Caco-2 (cell line): ENCODE results near the gene MLPH. TPM values are rescaled to one million over a fixed set of nuclear protein-coding genes. Genes with fewer than 3 reads are reported as not detected.

Source experiments
- BruUV-seq: library from RNA; stranded (reverse); fragments of 400-500 nt; replicated peaks from 2 replicates; lab custom pipeline; 2021; lab: Mats Ljungman, UMichigan
- CTCF ChIA-PET: fragments of 300-600 bp; sonication (Branson Sonifier 250); formaldehyde crosslinking; loops from one replicate; lab custom pipeline; 2022; ENCODE audit warnings: antibody characterized with exemption; lab: Charles Lee
- POLR2A ChIA-PET: fragments of 300-600 bp; sonication (Branson Sonifier 250); formaldehyde crosslinking; loops from one replicate; lab custom pipeline; 2022; ENCODE audit warnings: antibody characterized with exemption; lab: Charles Lee
- DNase-seq, 2 experiments: peaks; one replicate each; pipeline versions ENCODE4 v3.0.0 to v3.0.0-alpha.2; 2020 to 2022
- H3K27me3 ChIP-seq: replicated peaks from 2 replicates; pipeline ENCODE4 v1.6.0; 2011; ENCODE audit warnings: low read length; ENCODE audit not compliant: control insufficient read depth, insufficient read depth
- H3K36me3 ChIP-seq: 2 replicates; pipeline ENCODE4 v1.5.1; 2011; ENCODE audit warnings: low read length; ENCODE audit not compliant: control insufficient read depth, insufficient read depth
- H3K4me1 ChIP-seq: fragments of 250-450 bp; sonication (Bioruptor Pico); 2 replicates; pipeline ENCODE4 v1.5.1; 2020; ENCODE audit warnings: mild to moderate bottlenecking
- H3K4me3 ChIP-seq: 2 replicates; pipeline ENCODE4 v1.5.1; 2011; ENCODE audit warnings: low read depth, mild to moderate bottlenecking, control low read depth, low read length
- H3K9me3 ChIP-seq: fragments of 250-450 bp; sonication (Bioruptor Pico); 2 replicates; pipeline ENCODE4 v1.5.1; 2020; ENCODE audit warnings: mild to moderate bottlenecking, moderate library complexity
- H3K27ac Mint-ChIP-seq: one replicate; pipeline ENCODE4 v1.8.0; 2022; ENCODE audit warnings: mixed read lengths; ENCODE audit not compliant: unreplicated experiment
- H3K27me3 Mint-ChIP-seq: one replicate; pipeline ENCODE4 v1.8.0; 2022; ENCODE audit warnings: mixed read lengths; ENCODE audit not compliant: insufficient read depth, unreplicated experiment
- H3K36me3 Mint-ChIP-seq: one replicate; pipeline ENCODE4 v1.8.0; 2022; ENCODE audit warnings: mild to moderate bottlenecking, mixed read lengths; ENCODE audit not compliant: insufficient read depth, unreplicated experiment
- H3K4me1 Mint-ChIP-seq: one replicate; pipeline ENCODE4 v1.8.0; 2022; ENCODE audit warnings: low read depth, mixed read lengths; ENCODE audit not compliant: unreplicated experiment
- H3K4me3 Mint-ChIP-seq: one replicate; pipeline ENCODE4 v1.8.0; 2022; ENCODE audit warnings: mild to moderate bottlenecking, moderate library complexity, mixed read lengths; ENCODE audit not compliant: unreplicated experiment
- H3K9me3 Mint-ChIP-seq: one replicate; pipeline ENCODE4 v1.8.0; 2022; ENCODE audit warnings: mixed read lengths; ENCODE audit not compliant: unreplicated experiment
- CTCF ChIP-seq, 2 experiments: fragments of 200-600 bp in 1 of 2; IDR thresholded peaks; 1 replicate in 1 of 2; 2 replicates in 1 of 2; pipeline versions ENCODE4 v1.5.1 to v1.8.0; 2011 to 2022; ENCODE audit warnings: antibody characterized with exemption in 1 of 2, control low read depth in 1 of 2, inconsistent platforms in 1 of 2, low read depth in 1 of 2, low read length in 1 of 2, mild to moderate bottlenecking in 1 of 2, moderate library complexity in 1 of 2; ENCODE audit not compliant: insufficient read depth in 1 of 2, severe bottlenecking in 1 of 2, unreplicated experiment in 1 of 2
- intact Hi-C: fragments of 100-400 bp; cut with micrococcal nuclease; formaldehyde crosslinking; loops from one replicate; pipeline ENCODE4 v1.10.0; 2022; ENCODE audit not compliant: unreplicated experiment
- total RNA-seq: library from RNA; stranded (reverse); gene quantifications from 2 replicates; pipeline ENCODE4 v1.2.3, GENCODE V29; 2022

Gene MLPH
- total RNA-seq, 1 experiment from 2014 or later, result not detected

DNA sequence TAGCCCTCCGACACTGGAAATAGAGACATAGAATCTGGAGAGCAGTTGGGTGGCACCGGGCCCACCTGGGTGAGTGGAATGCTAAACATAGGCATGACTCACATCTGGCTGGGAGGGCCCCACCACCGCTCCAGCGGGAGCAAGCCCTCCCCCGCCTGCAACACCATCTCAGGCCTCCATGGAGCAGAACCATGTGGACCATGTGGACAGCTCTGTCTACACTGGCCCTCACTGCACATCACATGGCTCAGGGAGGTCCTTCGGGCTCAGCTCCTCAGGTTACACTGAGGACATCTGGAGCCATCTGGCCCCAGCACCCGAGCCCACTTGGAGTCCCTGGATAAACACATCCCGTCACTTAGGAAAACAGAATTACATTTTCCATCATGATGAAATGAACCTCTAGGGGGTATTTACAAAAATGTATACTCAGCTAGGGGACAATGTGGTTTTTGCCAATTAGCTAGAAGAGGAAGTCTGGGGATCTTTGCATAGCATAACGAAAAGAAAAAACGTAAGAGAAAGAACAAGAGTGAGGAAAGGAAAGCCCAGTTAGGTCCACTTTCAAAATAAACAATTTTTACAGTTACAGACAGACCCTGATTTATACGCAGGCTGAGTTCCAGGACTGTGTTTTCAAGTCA, 30.7 kb upstream of the MLPH start:
- BruUV-seq, result no TSS peak
- POLR2A ChIA-PET, result no interaction called here

GRCh38 chr2:237457388-237457941, 29.6 kb upstream of the MLPH start:
- peaks cover 12% of the 10 kb centered on the region for H3K27me3 Mint-ChIP-seq

More for the DNA sequence above, 30.7 kb upstream of the MLPH start:
- CTCF ChIA-PET, result no interaction called here
- Mint-ChIP-seq H3K27ac (no peak overlapping the region), H3K36me3 (no peaks in the 10 kb centered on the region), H3K4me1 (no peaks in the 10 kb centered on the region), H3K9me3 (no peaks in the 10 kb centered on the region), H3K4me3 (no peak overlapping the region), H3K27me3 (peaks cover 10% of the 10 kb centered on the region)
- H3K9me3 ChIP-seq, result no peaks in the 10 kb centered on the region
- no peaks in the 10 kb centered on the region for H3K36me3 ChIP-seq
- DNase-seq, result no peak
- no peak for TF ChIP-seq CTCF (IDR thresholded peaks at IDR 0.05; ENCODE audit: insufficient read depth in 1 of 2, low read depth in 1 of 2, low read length in 1 of 2, severe bottlenecking in 1 of 2, unreplicated experiment in 1 of 2)
- H3K4me1 ChIP-seq, result no peaks in the 10 kb centered on the region
- no peak overlapping the region for H3K4me3 ChIP-seq
- intact Hi-C loops, result no loop called here
- no peaks in the 10 kb centered on the region for H3K27me3 ChIP-seq

DNA sequence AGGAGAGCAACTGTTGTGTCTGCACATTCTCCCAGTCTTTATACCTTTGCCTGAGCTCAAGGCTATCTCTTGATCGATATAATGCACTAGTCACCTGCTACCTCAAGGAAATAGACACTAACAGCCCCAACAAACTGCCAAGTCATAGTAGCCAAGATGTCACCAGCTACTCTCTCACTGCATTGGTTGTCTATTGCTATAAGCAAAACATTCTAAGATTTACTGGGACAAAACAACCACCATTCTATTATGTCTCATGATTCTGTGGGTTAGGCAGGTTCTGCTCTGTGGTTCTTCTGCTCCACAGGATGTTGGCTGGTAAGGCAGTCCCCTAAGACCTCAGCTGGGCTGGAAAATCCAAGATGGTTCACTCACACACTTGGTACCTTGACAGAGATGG, 28.5 kb upstream of the MLPH start:
- POLR2A ChIA-PET, result no interaction called here
- CTCF ChIA-PET, result no interaction called here
- no peaks in the 10 kb centered on the region for H3K9me3 ChIP-seq
- Mint-ChIP-seq H3K27ac (no peak overlapping the region), H3K27me3 (peaks cover 9% of the 10 kb centered on the region), H3K4me1 (no peaks in the 10 kb centered on the region), H3K9me3 (no peaks in the 10 kb centered on the region), H3K4me3 (no peak overlapping the region), H3K36me3 (no peaks in the 10 kb centered on the region)
- intact Hi-C loops, result no loop called here
- no peak for DNase-seq
- no peaks in the 10 kb centered on the region for H3K4me1 ChIP-seq
- no peak for TF ChIP-seq CTCF (IDR thresholded peaks at IDR 0.05; ENCODE audit: insufficient read depth in 1 of 2, low read depth in 1 of 2, low read length in 1 of 2, severe bottlenecking in 1 of 2, unreplicated experiment in 1 of 2)
- no TSS peak for BruUV-seq
- H3K36me3 ChIP-seq, result no peaks in the 10 kb centered on the region
- no peak overlapping the region for H3K4me3 ChIP-seq
- H3K27me3 ChIP-seq, result no peaks in the 10 kb centered on the region

More at GRCh38 chr2:237457388-237457941, 29.6 kb upstream of the MLPH start:
- Mint-ChIP-seq H3K9me3 (no peaks in the 10 kb centered on the region), H3K4me1 (no peaks in the 10 kb centered on the region), H3K4me3 (no peak overlapping the region), H3K27ac (no peak overlapping the region), H3K36me3 (no peaks in the 10 kb centered on the region)
- Histone ChIP-seq H3K27me3 (no peaks in the 10 kb centered on the region), H3K4me1 (no peaks in the 10 kb centered on the region), H3K36me3 (no peaks in the 10 kb centered on the region), H3K4me3 (no peak overlapping the region), H3K9me3 (no peaks in the 10 kb centered on the region)
- POLR2A ChIA-PET, result no interaction called here
- intact Hi-C loops, result no loop called here
- no peak for TF ChIP-seq CTCF (IDR thresholded peaks at IDR 0.05; ENCODE audit: insufficient read depth in 1 of 2, low read depth in 1 of 2, low read length in 1 of 2, severe bottlenecking in 1 of 2, unreplicated experiment in 1 of 2)
- BruUV-seq, result no TSS peak
- no peak for DNase-seq
- CTCF ChIA-PET, result no interaction called here
